ENCODE measurements around the gene ATP8B1.

Gene ATP8B1

DNA sequence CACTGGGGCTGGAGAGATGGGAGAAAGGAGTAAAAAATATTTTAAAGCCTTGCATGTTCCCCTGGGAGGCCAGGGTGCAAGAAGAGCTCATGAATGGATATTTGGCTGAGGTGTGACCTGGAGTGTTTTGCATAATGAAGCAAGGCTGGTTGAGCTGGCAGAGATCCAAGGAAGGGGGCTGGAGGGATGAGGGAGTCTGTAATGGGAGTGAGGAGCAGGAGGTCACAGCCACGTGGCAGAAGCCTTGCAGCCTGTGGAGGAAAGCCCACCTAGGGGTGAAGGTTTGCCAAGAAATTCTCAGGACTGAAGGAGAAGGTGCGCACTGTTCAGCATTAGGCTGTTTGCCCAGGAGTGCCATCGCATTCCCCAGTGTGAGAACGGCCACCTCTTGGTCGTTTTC is 40.3 kb upstream of the ATP8B1 start:
- TF ChIP-seq, protein P1, sequence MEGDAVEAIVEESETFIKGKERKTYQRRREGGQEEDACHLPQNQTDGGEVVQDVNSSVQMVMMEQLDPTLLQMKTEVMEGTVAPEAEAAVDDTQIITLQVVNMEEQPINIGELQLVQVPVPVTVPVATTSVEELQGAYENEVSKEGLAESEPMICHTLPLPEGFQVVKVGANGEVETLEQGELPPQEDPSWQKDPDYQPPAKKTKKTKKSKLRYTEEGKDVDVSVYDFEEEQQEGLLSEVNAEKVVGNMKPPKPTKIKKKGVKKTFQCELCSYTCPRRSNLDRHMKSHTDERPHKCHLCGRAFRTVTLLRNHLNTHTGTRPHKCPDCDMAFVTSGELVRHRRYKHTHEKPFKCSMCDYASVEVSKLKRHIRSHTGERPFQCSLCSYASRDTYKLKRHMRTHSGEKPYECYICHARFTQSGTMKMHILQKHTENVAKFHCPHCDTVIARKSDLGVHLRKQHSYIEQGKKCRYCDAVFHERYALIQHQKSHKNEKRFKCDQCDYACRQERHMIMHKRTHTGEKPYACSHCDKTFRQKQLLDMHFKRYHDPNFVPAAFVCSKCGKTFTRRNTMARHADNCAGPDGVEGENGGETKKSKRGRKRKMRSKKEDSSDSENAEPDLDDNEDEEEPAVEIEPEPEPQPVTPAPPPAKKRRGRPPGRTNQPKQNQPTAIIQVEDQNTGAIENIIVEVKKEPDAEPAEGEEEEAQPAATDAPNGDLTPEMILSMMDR (IDR thresholded peaks at IDR 0.05; ENCODE audit: extremely low read depth, insufficient read depth, missing control alignments), result no peak
- no peak for DNase-seq (ENCODE audit: low spot score)
- in situ Hi-C loops (cut with MboI; ENCODE audit: low pct_unique_long_range_greater_than_20kb, low sequenced_read_pairs, unreplicated experiment), result loop anchor here (25.0 kb wide), 1 partner anchor 206 kb away; no protein-coding TSS in a partner anchor

GRCh38 chr18:57841568-57841967 is 38.5 kb upstream of the ATP8B1 start:
- TF ChIP-seq, protein P1 (IDR thresholded peaks at IDR 0.05; ENCODE audit: extremely low read depth, insufficient read depth, missing control alignments), result no peak
- peak; percentile 48 for DNase-seq (ENCODE audit: low spot score)
- in situ Hi-C loops (cut with MboI; ENCODE audit: low pct_unique_long_range_greater_than_20kb, low sequenced_read_pairs, unreplicated experiment), result loop anchor here (25.0 kb wide), 1 partner anchor 204 kb away; no protein-coding TSS in a partner anchor

DNA sequence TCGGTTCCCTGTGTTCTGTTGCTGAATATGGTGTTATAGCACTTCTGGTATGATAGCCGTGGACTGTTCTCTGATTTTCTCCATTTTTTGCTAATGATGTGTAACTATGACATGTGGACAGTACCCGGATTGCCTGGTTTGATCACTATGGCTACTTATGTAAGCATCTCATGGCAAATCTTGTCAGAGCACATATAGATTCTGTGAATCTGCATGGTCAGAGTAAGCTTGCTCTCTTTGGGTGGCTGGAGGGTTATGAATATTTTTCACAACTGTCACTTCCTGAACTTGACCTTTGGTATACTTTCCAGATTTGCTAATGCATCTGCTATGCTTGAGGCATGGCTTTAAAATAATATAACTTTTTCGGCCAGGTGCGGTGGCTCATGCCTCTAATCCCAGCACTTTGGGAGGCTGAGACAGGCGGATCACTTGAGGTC is 36.8 kb upstream of the ATP8B1 start:
- in situ Hi-C loops (cut with MboI; ENCODE audit: low pct_unique_long_range_greater_than_20kb, low sequenced_read_pairs, unreplicated experiment), result loop anchor here (25.0 kb wide), 1 partner anchor 203 kb away; no protein-coding TSS in a partner anchor
- TF ChIP-seq, protein P1 (IDR thresholded peaks at IDR 0.05; ENCODE audit: extremely low read depth, insufficient read depth, missing control alignments), result no peak
- no peak for DNase-seq (ENCODE audit: low spot score)

DNA sequence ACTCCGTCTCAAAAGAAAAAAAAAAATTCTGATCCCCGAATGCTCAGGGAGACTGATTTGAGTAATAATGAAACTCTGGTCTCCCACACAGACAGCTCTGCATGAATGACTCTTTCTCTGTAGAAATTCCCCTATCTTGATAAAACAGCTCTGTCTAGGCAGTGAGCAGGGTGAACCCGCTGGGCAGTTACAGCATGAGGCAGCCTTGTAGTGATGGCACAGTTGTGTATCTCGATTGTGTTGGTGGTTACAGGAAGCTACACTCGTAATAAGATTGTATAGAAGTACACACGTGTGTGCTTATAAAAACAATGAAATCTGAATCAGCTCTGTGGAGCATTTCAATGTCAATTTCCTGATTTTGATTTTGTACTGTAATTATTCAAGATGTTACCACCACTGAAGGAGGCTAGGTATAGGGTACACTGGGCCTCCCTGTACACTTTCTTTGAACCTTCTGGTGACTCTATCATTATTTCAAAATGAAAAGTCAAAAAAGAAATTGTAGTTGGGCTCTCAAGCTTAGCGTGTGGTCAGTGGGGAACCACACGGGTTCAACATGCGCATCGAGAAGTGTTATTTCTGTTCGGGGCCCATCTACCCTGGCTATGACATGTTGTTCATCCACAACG is 34.9 kb upstream of the ATP8B1 start:
- in situ Hi-C loops (cut with MboI; ENCODE audit: low pct_unique_long_range_greater_than_20kb, low sequenced_read_pairs, unreplicated experiment), result loop anchor here (25.0 kb wide), 1 partner anchor 201 kb away; no protein-coding TSS in a partner anchor
- TF ChIP-seq, protein P1 (IDR thresholded peaks at IDR 0.05; ENCODE audit: extremely low read depth, insufficient read depth, missing control alignments), result no peak
- peak; percentile 33 for DNase-seq (ENCODE audit: low spot score)

DNA sequence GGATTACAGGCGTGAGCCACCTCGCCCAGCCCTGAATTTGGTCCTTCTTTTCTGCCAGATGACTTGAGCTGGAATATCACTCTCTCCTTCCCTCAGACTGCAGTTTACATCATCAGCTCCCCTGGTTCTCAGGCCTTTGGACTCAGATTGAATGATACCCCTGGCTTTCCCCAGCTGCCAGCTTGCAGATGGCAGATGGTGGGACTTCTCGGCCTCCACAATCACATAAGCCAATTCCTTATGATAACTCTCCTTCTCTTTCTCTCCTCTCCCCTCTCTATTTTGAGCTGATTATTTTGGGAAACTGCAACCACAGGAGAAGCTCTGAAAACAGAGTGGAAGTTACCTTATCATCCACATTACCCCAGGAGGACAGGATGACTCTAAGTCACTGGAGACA is 33.4 kb upstream of the ATP8B1 start:
- TF ChIP-seq, protein P1 (IDR thresholded peaks at IDR 0.05; ENCODE audit: extremely low read depth, insufficient read depth, missing control alignments), result no peak
- in situ Hi-C loops (cut with MboI; ENCODE audit: low pct_unique_long_range_greater_than_20kb, low sequenced_read_pairs, unreplicated experiment), result loop anchor here (25.0 kb wide), 1 partner anchor 199 kb away; no protein-coding TSS in a partner anchor
- DNase-seq (ENCODE audit: low spot score), result no peak

GRCh38 chr18:57835904-57836303 is 32.8 kb upstream of the ATP8B1 start:
- in situ Hi-C loops (cut with MboI; ENCODE audit: low pct_unique_long_range_greater_than_20kb, low sequenced_read_pairs, unreplicated experiment), result loop anchor here (25.0 kb wide), 1 partner anchor 199 kb away; no protein-coding TSS in a partner anchor
- DNase-seq (ENCODE audit: low spot score), result no peak
- TF ChIP-seq, protein P1 (IDR thresholded peaks at IDR 0.05; ENCODE audit: extremely low read depth, insufficient read depth, missing control alignments), result no peak

All from GM13977 (cell line).